WERI-Rb-1 (cell line): ENCODE results near the gene CACNA1A.
"Not testable (repeated sequence)": the region's sequence is repeated elsewhere in the genome, so short reads cannot be mapped to it uniquely, and the experiment has no call there.

Experiments
- DNase-seq: peaks from one replicate; pipeline ENCODE4 v3.0.0-alpha.2; 2020
- H3K27ac ChIP-seq: fragments of 250-450 bp; sonication (Bioruptor Pico); 2 replicates; pipeline ENCODE4 v1.5.1; 2020; ENCODE audit warnings: mild to moderate bottlenecking, moderate library complexity
- H3K27me3 ChIP-seq: fragments of 250-450 bp; sonication (Bioruptor Pico); 2 replicates; pipeline ENCODE4 v1.5.1; 2021; ENCODE audit warnings: mild to moderate bottlenecking, low read depth, moderate library complexity; ENCODE audit not compliant: insufficient read depth, severe bottlenecking
- H3K36me3 ChIP-seq: fragments of 250-450 bp; sonication (Bioruptor Pico); 2 replicates; pipeline ENCODE4 v1.5.1; 2020; ENCODE audit warnings: mild to moderate bottlenecking, moderate library complexity
- H3K4me3 ChIP-seq: 2 replicates; pipeline ENCODE4 v1.5.1; 2011; ENCODE audit warnings: low read depth, mild to moderate bottlenecking, control low read depth, low read length
- H3K9me3 ChIP-seq: fragments of 250-450 bp; sonication (Bioruptor Pico); 2 replicates; pipeline ENCODE4 v1.5.1; 2021; ENCODE audit warnings: mild to moderate bottlenecking, moderate library complexity; ENCODE audit not compliant: severe bottlenecking
- CTCF ChIP-seq: IDR thresholded peaks from 2 replicates; pipeline ENCODE4 v1.5.1; 2011; ENCODE audit warnings: low read depth, mild to moderate bottlenecking, control low read depth, inconsistent platforms, low read length

The CACNA1A gene

GRCh38 chr19:13541554-13541953 is 35.3 kb upstream of the CACNA1A start:
- no peak overlapping the region for H3K4me3 ChIP-seq
- H3K27ac ChIP-seq = no peak overlapping the region
- no peaks in the 10 kb centered on the region for H3K36me3 ChIP-seq
- TF ChIP-seq CTCF = no peak
- H3K27me3 ChIP-seq = peaks cover 44% of the 10 kb centered on the region
- H3K9me3 ChIP-seq = peaks cover 5% of the 10 kb centered on the region
- DNase-seq = no peak

GRCh38 chr19:13539332-13539731 is 33.1 kb upstream of the CACNA1A start:
- no peak overlapping the region for H3K27ac ChIP-seq
- H3K27me3 ChIP-seq = peaks cover 47% of the 10 kb centered on the region
- no peaks in the 10 kb centered on the region for H3K36me3 ChIP-seq
- peaks cover 5% of the 10 kb centered on the region for H3K9me3 ChIP-seq
- TF ChIP-seq CTCF = no peak
- H3K4me3 ChIP-seq = no peak overlapping the region
- DNase-seq = no peak

- no peak for TF ChIP-seq CTCF
- H3K27ac ChIP-seq = no peak overlapping the region
- peaks cover 5% of the 10 kb centered on the region for H3K9me3 ChIP-seq
- no peak for DNase-seq
- peaks cover 53% of the 10 kb centered on the region for H3K27me3 ChIP-seq
- H3K4me3 ChIP-seq = no peak overlapping the region
- no peaks in the 10 kb centered on the region for H3K36me3 ChIP-seq
These were observed 32.4 kb upstream of the CACNA1A start for GRCh38 chr19:13538601-13539253.

- H3K27ac ChIP-seq = no peak overlapping the region
- H3K27me3 ChIP-seq = peaks cover 63% of the 10 kb centered on the region
- H3K4me3 ChIP-seq = no peak overlapping the region
- H3K9me3 ChIP-seq = peaks cover 5% of the 10 kb centered on the region
- no peak for DNase-seq
- TF ChIP-seq CTCF = no peak
- H3K36me3 ChIP-seq = no peaks in the 10 kb centered on the region
These were observed 31.2 kb upstream of the CACNA1A start for GRCh38 chr19:13537454-13537853.

GRCh38 chr19:13530720-13531119 is 24.4 kb upstream of the CACNA1A start:
- H3K9me3 ChIP-seq = peaks cover 6% of the 10 kb centered on the region
- TF ChIP-seq CTCF = no peak
- H3K27me3 ChIP-seq = peaks cover 37% of the 10 kb centered on the region
- no peak overlapping the region for H3K27ac ChIP-seq
- no peak for DNase-seq
- no peak overlapping the region for H3K4me3 ChIP-seq
- no peaks in the 10 kb centered on the region for H3K36me3 ChIP-seq

GRCh38 chr19:13529721-13530120 is 23.4 kb upstream of the CACNA1A start:
- not testable (repeated sequence) for H3K9me3 ChIP-seq, H3K36me3 ChIP-seq, H3K27ac ChIP-seq, DNase-seq, H3K4me3 ChIP-seq
- peaks cover 33% of the 10 kb centered on the region for H3K27me3 ChIP-seq
